ENCODE measurements around the gene COPG1. TPM values are rescaled to one million over a fixed set of nuclear protein-coding genes. Genes with fewer than 3 reads are reported as not detected.

COPG1 gene
- total RNA-seq, 1 experiment from 2014 or later: 124 TPM

- Histone ChIP-seq H3K79me2 (ENCODE audit: low read length) (peaks cover 8% of the 10 kb centered on the region; the same call in 1 of the 2 replicates), H3K9me3 (ENCODE audit: low read length) (no peaks in the 10 kb centered on the region), H3F3A (ENCODE audit: low read length, unreplicated experiment) (no peaks in the 10 kb centered on the region), H3K4me2 (ENCODE audit: low read length) (no peak overlapping the region), H3K27me3 (ENCODE audit: low read length) (no peaks in the 10 kb centered on the region), H3K36me3 (ENCODE audit: low read depth, low read length) (no peaks in the 10 kb centered on the region; the same call in 1 of the 2 replicates), H4K20me1 (ENCODE audit: low read length) (no peaks in the 10 kb centered on the region), H3K27ac (ENCODE audit: low read length) (no peak overlapping the region), H3K9ac (ENCODE audit: low read length) (no peak overlapping the region), H3K9me2 (replicated peaks; ENCODE audit: low read length) (no peaks in the 10 kb centered on the region), H2AFZ (ENCODE audit: low read length) (no peak overlapping the region), H3K4me3 (ENCODE audit: low read length) (no peak overlapping the region), H3K4me1 (ENCODE audit: insufficient read depth, low read length) (no peaks in the 10 kb centered on the region)
- BruUV-seq (replicated peaks): no TSS peak
- no peak for DNase-seq
- POLR2A ChIA-PET (ENCODE audit: unreplicated experiment): no interaction called here
- CTCF ChIA-PET: no interaction called here
- ATAC-seq: no peak
- TF ChIP-seq CTCF (conservative IDR thresholded peaks at IDR 0.05; ENCODE audit: low read depth, low read length) (no peak), EZH2phosphoT487 (IDR thresholded peaks at IDR 0.05; ENCODE audit: borderline replicate concordance, low read length) (no peak), EZH2 (IDR thresholded peaks at IDR 0.05; ENCODE audit: low read length, unreplicated experiment) (no peak)
- intact Hi-C loops (cut with micrococcal nuclease): no loop called here
These were observed 39.0 kb downstream of the COPG1 start for GRCh38 chr3:129288446-129288845.

- DNase-seq: no peak
- H3K9me2 ChIP-seq (replicated peaks; ENCODE audit: low read length): no peaks in the 10 kb centered on the region
- H3F3A ChIP-seq (ENCODE audit: low read length, unreplicated experiment): no peaks in the 10 kb centered on the region
- CTCF ChIA-PET: no interaction called here
- no peaks in the 10 kb centered on the region for H3K4me1 ChIP-seq (ENCODE audit: insufficient read depth, low read length)
- no peak for ATAC-seq
- peaks cover 3% of the 10 kb centered on the region; the same call in 1 of the 2 replicates for H3K79me2 ChIP-seq (ENCODE audit: low read length)
- no peaks in the 10 kb centered on the region for H3K9me3 ChIP-seq (ENCODE audit: low read length)
- no peaks in the 10 kb centered on the region for H4K20me1 ChIP-seq (ENCODE audit: low read length)
- no peak overlapping the region for H2AFZ ChIP-seq (ENCODE audit: low read length)
- no TSS peak for BruUV-seq (replicated peaks)
- no peak for TF ChIP-seq CTCF (conservative IDR thresholded peaks at IDR 0.05; ENCODE audit: low read depth, low read length)
- TF ChIP-seq EZH2 (IDR thresholded peaks at IDR 0.05; ENCODE audit: low read length, unreplicated experiment): no peak
- TF ChIP-seq EZH2phosphoT487 (IDR thresholded peaks at IDR 0.05; ENCODE audit: borderline replicate concordance, low read length): no peak
- no peak overlapping the region for H3K27ac ChIP-seq (ENCODE audit: low read length)
- POLR2A ChIA-PET (ENCODE audit: unreplicated experiment): no interaction called here
- H3K4me3 ChIP-seq (ENCODE audit: low read length): no peak overlapping the region
- no peak overlapping the region for H3K4me2 ChIP-seq (ENCODE audit: low read length)
- no peak overlapping the region for H3K9ac ChIP-seq (ENCODE audit: low read length)
- intact Hi-C loops (cut with micrococcal nuclease): no loop called here
- no peaks in the 10 kb centered on the region for H3K27me3 ChIP-seq (ENCODE audit: low read length)
- no peaks in the 10 kb centered on the region; the same call in 1 of the 2 replicates for H3K36me3 ChIP-seq (ENCODE audit: low read depth, low read length)
These were observed 40.0 kb downstream of the COPG1 start for GRCh38 chr3:129289201-129289921.

- Histone ChIP-seq H3K27me3 (ENCODE audit: low read length) (no peaks in the 10 kb centered on the region), H3K4me3 (ENCODE audit: low read length) (no peak overlapping the region), H3K9me2 (replicated peaks; ENCODE audit: low read length) (no peaks in the 10 kb centered on the region), H3K9me3 (ENCODE audit: low read length) (no peaks in the 10 kb centered on the region), H3K79me2 (ENCODE audit: low read length) (peaks cover 3% of the 10 kb centered on the region; the same call in 1 of the 2 replicates), H3K36me3 (ENCODE audit: low read depth, low read length) (no peaks in the 10 kb centered on the region; the same call in 1 of the 2 replicates), H3K4me2 (ENCODE audit: low read length) (no peak overlapping the region), H4K20me1 (ENCODE audit: low read length) (no peaks in the 10 kb centered on the region), H3K4me1 (ENCODE audit: insufficient read depth, low read length) (no peaks in the 10 kb centered on the region), H2AFZ (ENCODE audit: low read length) (no peak overlapping the region), H3F3A (ENCODE audit: low read length, unreplicated experiment) (no peaks in the 10 kb centered on the region), H3K9ac (ENCODE audit: low read length) (no peak overlapping the region), H3K27ac (ENCODE audit: low read length) (no peak overlapping the region)
- intact Hi-C loops (cut with micrococcal nuclease): no loop called here
- TF ChIP-seq CTCF (conservative IDR thresholded peaks at IDR 0.05; ENCODE audit: low read depth, low read length): no peak
- TF ChIP-seq EZH2phosphoT487 (IDR thresholded peaks at IDR 0.05; ENCODE audit: borderline replicate concordance, low read length): no peak
- TF ChIP-seq EZH2 (IDR thresholded peaks at IDR 0.05; ENCODE audit: low read length, unreplicated experiment): no peak
- BruUV-seq (replicated peaks): TSS peak; percentile 22
- ATAC-seq (peak; percentile 80), DNase-seq (peak; percentile 15)
- POLR2A ChIA-PET (ENCODE audit: unreplicated experiment): interaction anchor here (0.6 kb wide), 1 partner anchor 25 kb away, joined by 3 read pairs; a partner anchor contains a TSS
- CTCF ChIA-PET: no interaction called here
These were observed 42.0 kb downstream of the COPG1 start for GRCh38 chr3:129291236-129291886.
